MM.1S (cell line): Measurements from ENCODE around the gene DNAH6.

Experiments
- EZH2 ChIP-seq: fragments of 300-600 bp; sonication (generic); optimal IDR thresholded peaks from 2 replicates; pipeline ENCODE3; 2017; ENCODE audit warnings: low read depth, mild to moderate bottlenecking, antibody characterized with exemption, low read length, mixed read lengths
- EZH2phosphoT487 ChIP-seq: fragments of 300-600 bp; sonication (generic); IDR thresholded peaks from 2 replicates; pipeline ENCODE4 v1.6.1; 2018; ENCODE audit warnings: antibody characterized with exemption, low read length
- TF ChIP-seq, protein P1 (sequence below): fragments of 300-600 bp; sonication (generic); IDR thresholded peaks from 2 replicates; pipeline ENCODE4 v1.5.1; 2016; ENCODE audit warnings: antibody characterized with exemption, low read length, mixed read lengths

DNA sequence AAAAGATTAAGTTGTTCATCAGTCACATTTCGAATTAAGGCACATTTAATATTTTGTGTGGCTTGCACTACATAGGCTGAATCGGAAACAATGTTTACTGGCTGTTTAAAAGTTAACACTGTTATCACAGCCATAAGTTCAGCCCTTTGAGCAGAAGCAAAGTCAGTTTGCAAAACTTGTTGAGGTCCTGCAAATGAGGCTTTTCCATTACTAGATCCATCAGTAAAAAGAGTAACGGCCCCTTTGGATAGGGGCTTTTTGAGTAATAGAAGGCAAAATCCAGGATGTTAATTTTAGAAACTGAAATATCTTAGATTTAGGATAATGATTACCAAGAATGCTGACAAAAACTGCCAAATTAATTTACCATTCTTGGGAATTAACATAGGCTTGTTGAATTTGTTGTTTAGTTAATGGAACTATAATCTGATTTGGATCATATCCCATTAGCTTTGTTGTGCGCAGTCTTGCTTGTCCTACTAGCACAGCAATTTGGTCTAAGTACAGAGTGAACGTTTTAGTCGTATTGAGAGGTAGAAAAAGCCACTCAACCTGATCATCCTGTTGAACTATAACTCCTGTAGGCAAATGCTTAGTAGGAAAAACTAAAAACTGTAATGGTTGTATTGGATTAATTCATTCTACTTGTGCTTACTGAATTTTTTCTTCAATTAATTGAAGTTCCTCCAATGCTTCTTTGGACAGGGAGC, 43.3 kb upstream of the DNAH6 start:
- TF ChIP-seq, protein P1, sequence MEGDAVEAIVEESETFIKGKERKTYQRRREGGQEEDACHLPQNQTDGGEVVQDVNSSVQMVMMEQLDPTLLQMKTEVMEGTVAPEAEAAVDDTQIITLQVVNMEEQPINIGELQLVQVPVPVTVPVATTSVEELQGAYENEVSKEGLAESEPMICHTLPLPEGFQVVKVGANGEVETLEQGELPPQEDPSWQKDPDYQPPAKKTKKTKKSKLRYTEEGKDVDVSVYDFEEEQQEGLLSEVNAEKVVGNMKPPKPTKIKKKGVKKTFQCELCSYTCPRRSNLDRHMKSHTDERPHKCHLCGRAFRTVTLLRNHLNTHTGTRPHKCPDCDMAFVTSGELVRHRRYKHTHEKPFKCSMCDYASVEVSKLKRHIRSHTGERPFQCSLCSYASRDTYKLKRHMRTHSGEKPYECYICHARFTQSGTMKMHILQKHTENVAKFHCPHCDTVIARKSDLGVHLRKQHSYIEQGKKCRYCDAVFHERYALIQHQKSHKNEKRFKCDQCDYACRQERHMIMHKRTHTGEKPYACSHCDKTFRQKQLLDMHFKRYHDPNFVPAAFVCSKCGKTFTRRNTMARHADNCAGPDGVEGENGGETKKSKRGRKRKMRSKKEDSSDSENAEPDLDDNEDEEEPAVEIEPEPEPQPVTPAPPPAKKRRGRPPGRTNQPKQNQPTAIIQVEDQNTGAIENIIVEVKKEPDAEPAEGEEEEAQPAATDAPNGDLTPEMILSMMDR = no peak
- TF ChIP-seq EZH2 (no peak), EZH2phosphoT487 (no peak)
